Measurements from ENCODE around the gene SLC22A7.

SLC22A7 gene

GRCh38 chr6:43298565-43299337 is 691 bp downstream of the SLC22A7 start:
- no peak overlapping the region for H3K27ac ChIP-seq (ENCODE audit: low read depth, low read length)
- H3F3A ChIP-seq (ENCODE audit: control insufficient read depth, insufficient read depth), result no peaks in the 10 kb centered on the region
- no peaks in the 10 kb centered on the region for H3K9me2 ChIP-seq (replicated peaks; ENCODE audit: control insufficient read depth, low read length)
- no peak overlapping the region for H3K4me2 ChIP-seq (ENCODE audit: low read length)
- H3K36me3 ChIP-seq (ENCODE audit: control insufficient read depth, low read length), result no peaks in the 10 kb centered on the region
- peaks cover 3% of the 10 kb centered on the region; the same call in 1 of the 2 replicates for H3K4me1 ChIP-seq (ENCODE audit: control insufficient read depth, low read length)
- no peak overlapping the region for H3K4me3 ChIP-seq (ENCODE audit: low read length)
- no peak for TF ChIP-seq EZH2phosphoT487 (IDR thresholded peaks at IDR 0.05; ENCODE audit: borderline replicate concordance, low read length)
- TF ChIP-seq CTCF (IDR thresholded peaks at IDR 0.05; ENCODE audit: low read depth, low read length, poor library complexity, severe bottlenecking), result no peak
- no peaks in the 10 kb centered on the region for H3K27me3 ChIP-seq (ENCODE audit: control insufficient read depth, low read length)
- H4K20me1 ChIP-seq (ENCODE audit: control insufficient read depth, insufficient read depth, low read depth, low read length), result no peaks in the 10 kb centered on the region
- H3K9me3 ChIP-seq (ENCODE audit: control insufficient read depth, insufficient read depth, low read length), result no peaks in the 10 kb centered on the region
- no peaks in the 10 kb centered on the region for H3K79me2 ChIP-seq (ENCODE audit: control insufficient read depth, low read length)

- Histone ChIP-seq H3K79me2 (ENCODE audit: control insufficient read depth, low read length) (no peaks in the 10 kb centered on the region), H3K27ac (ENCODE audit: low read depth, low read length) (no peak overlapping the region), H3F3A (ENCODE audit: control insufficient read depth, insufficient read depth) (no peaks in the 10 kb centered on the region), H3K4me2 (ENCODE audit: low read length) (no peak overlapping the region), H3K9me2 (replicated peaks; ENCODE audit: control insufficient read depth, low read length) (no peaks in the 10 kb centered on the region), H3K27me3 (ENCODE audit: control insufficient read depth, low read length) (no peaks in the 10 kb centered on the region), H3K36me3 (ENCODE audit: control insufficient read depth, low read length) (no peaks in the 10 kb centered on the region), H3K4me1 (ENCODE audit: control insufficient read depth, low read length) (peaks cover 3% of the 10 kb centered on the region; the same call in 1 of the 2 replicates), H3K4me3 (ENCODE audit: low read length) (no peak overlapping the region), H4K20me1 (ENCODE audit: control insufficient read depth, insufficient read depth, low read depth, low read length) (no peaks in the 10 kb centered on the region), H3K9me3 (ENCODE audit: control insufficient read depth, insufficient read depth, low read length) (no peaks in the 10 kb centered on the region)
- TF ChIP-seq EZH2phosphoT487 (IDR thresholded peaks at IDR 0.05; ENCODE audit: borderline replicate concordance, low read length) (no peak), CTCF (IDR thresholded peaks at IDR 0.05; ENCODE audit: low read depth, low read length, poor library complexity, severe bottlenecking) (no peak)
These were observed 1.6 kb downstream of the SLC22A7 start for GRCh38 chr6:43299338-43300293.

GRCh38 chr6:43301081-43301870 is 3.2 kb downstream of the SLC22A7 start:
- Histone ChIP-seq H3K9me3 (ENCODE audit: control insufficient read depth, insufficient read depth, low read length) (no peaks in the 10 kb centered on the region), H3K4me1 (ENCODE audit: control insufficient read depth, low read length) (peaks cover 3% of the 10 kb centered on the region; the same call in 1 of the 2 replicates), H3K4me2 (ENCODE audit: low read length) (no peak overlapping the region), H4K20me1 (ENCODE audit: control insufficient read depth, insufficient read depth, low read depth, low read length) (no peaks in the 10 kb centered on the region), H3K27ac (ENCODE audit: low read depth, low read length) (no peak overlapping the region), H3K79me2 (ENCODE audit: control insufficient read depth, low read length) (no peaks in the 10 kb centered on the region), H3K4me3 (ENCODE audit: low read length) (no peak overlapping the region), H3F3A (ENCODE audit: control insufficient read depth, insufficient read depth) (no peaks in the 10 kb centered on the region), H3K9me2 (replicated peaks; ENCODE audit: control insufficient read depth, low read length) (no peaks in the 10 kb centered on the region), H3K27me3 (ENCODE audit: control insufficient read depth, low read length) (no peaks in the 10 kb centered on the region), H3K36me3 (ENCODE audit: control insufficient read depth, low read length) (no peaks in the 10 kb centered on the region; the same call in 1 of the 2 replicates)
- no peak for TF ChIP-seq CTCF (IDR thresholded peaks at IDR 0.05; ENCODE audit: low read depth, low read length, poor library complexity, severe bottlenecking)
- no peak for TF ChIP-seq EZH2phosphoT487 (IDR thresholded peaks at IDR 0.05; ENCODE audit: borderline replicate concordance, low read length)

Measured in DOHH2 (cell line).